NCI-H69 (cell line): Measurements from ENCODE around the gene CDCA5.
A peak's percentile ranks its signal among the peaks of the same experiment; 100 is the strongest.

Experiments
- DNase-seq: peaks from one replicate; lab custom pipeline; 2025; lab: John Stamatoyannopoulos, UW

The CDCA5 gene

GRCh38 chr11:65107078-65107477 is 23.2 kb upstream of the CDCA5 start:
- DNase-seq, result no peak

- no peak for DNase-seq
Observed at GRCh38 chr11:65104628-65105027, 20.8 kb upstream of the CDCA5 start.

GRCh38 chr11:65103476-65103875 is 19.6 kb upstream of the CDCA5 start:
- DNase-seq, result no peak

DNA sequence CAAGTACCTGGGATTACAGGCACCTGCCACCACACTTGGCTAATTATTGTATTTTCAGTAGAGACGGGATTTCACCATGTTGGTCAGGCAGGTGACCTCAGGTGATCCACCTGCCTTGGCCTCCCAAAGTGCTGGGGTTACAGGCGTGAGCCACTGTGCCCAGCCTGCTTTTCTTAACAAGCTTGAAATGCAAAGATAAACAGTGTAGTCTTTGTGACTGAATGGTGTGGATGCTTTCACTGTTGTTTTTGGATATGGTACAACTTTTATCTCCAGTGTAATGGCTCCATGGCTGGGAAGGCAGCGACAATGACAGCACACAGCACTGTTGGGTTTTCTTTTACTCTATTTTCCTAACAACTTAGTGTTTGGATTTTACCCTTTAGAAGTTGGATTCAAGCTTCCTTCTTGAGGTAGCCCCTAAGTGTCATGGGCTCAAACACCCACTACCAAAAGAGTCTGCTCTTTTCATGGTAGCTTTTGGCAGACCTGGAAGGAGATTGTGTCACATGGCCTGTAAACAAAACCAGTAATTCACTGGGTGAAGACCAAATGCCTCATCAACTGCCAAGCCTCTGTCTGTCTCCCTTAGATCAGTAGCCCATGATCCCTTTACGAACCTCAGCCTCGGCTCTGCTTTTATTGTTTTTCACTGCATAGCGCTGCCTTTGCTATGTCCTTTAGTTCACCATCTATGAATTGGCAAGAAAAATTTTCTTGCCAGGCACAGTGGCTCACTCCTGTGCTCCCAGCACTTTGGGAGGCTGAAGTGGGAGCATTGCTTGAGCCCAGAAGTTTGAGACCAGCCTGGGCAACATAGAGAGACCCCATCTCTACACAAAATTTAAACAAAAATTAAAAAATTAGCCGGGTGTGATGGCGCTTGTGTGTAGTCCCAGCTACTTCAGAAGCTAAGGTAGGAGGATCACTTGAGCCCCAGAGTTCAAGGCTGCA is 18.6 kb upstream of the CDCA5 start:
- no peak for DNase-seq

- no peak for DNase-seq
Observed at GRCh38 chr11:65100674-65101350, 17.0 kb upstream of the CDCA5 start.

GRCh38 chr11:65096926-65097325 is 13.1 kb upstream of the CDCA5 start:
- DNase-seq, result no peak

- DNase-seq, result peak; percentile 96
Observed at GRCh38 chr11:65095974-65096806, 12.3 kb upstream of the CDCA5 start, which contains the start of gene VPS51. Gene VPS51, plus strand, starts transcription at chr11:65096214. Its CDS starts 37 bp downstream, at chr11:65096251.

DNA sequence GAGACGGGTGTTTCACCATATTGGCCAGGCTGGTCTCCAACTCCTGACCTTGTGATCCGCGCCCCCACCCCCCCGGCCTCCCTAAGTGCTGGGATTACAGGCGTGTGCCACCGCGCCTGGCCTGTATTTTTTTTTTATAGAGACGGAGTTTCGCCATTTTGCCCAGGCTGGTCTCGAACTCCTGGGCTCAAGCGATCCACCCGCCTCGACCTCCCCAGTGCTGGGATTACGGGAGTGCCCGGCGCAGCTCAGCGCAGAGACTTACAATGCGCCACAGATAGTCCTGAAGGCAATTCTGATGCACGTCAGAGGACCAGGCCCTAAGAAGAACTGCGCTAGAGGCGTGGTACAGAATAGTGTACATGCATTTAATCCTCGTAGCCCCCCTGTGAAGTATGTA is 11.6 kb upstream of the CDCA5 start:
- no peak for DNase-seq

GRCh38 chr11:65090628-65091027 is 6.8 kb upstream of the CDCA5 start:
- no peak for DNase-seq

GRCh38 chr11:65089621-65090020 is 5.8 kb upstream of the CDCA5 start:
- no peak for DNase-seq

GRCh38 chr11:65087827-65088226 is 4.0 kb upstream of the CDCA5 start:
- no peak for DNase-seq

- no peak for DNase-seq
Observed at GRCh38 chr11:65087216-65087615, 3.4 kb upstream of the CDCA5 start.

- no peak for DNase-seq
Observed at GRCh38 chr11:65086809-65087208, 3.0 kb upstream of the CDCA5 start.

DNA sequence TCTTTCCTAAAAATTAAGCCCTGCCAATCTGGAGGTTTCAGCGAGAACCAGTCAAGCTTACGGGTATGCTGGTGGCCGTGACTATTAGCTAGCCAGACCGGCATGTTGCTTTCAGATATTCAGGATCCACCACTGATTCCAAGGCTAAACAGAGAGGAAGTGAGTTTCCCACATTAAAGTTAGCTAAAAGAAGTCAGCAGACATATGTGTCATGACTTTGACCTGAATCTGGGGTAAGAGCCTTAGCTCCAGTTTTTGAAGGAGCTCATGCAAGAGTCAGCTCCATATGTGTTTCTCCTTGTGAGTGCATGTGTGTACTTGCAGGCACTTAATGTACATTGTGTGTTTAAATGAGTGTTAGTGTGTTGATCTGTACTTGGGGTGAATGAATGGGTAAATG is 1.6 kb upstream of the CDCA5 start:
- DNase-seq, result no peak

GRCh38 chr11:65084598-65085375 is 947 bp upstream of the CDCA5 start:
- no peak for DNase-seq

- DNase-seq, result no peak
Observed at GRCh38 chr11:65083134-65083833, 556 bp downstream of the CDCA5 start.

DNA sequence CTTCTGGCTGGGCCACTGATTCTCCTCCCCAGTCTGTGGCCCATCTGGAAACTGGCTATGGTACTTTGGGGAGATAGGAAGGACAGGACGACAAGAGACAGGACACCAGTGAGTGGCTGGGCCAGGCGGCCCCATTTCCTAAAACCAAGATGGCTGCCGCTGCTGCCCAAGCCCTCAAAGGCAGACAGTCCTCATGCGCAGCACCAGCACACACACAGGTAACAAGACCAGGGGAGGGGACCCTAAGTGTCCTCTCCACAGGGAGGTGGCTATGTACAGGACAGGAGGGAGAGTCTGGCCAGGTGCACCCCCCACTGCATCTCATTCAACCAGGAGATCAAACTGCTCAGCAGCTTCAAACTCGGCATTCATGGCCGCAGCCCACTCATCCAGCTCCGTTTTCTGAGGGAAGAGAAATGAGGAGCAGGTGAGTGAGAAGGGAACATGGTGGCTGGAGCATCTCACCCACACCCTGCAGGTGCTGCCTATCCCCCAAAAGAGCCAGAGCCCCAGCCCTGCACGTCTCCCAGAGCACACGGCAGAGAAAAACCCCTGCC is 5.0 kb downstream of the CDCA5 start:
- DNase-seq, result no peak

- peak; percentile 62 for DNase-seq
Observed at GRCh38 chr11:65078151-65078550, 5.7 kb downstream of the CDCA5 start.

GRCh38 chr11:65077451-65077850 is 6.4 kb downstream of the CDCA5 start:
- DNase-seq, result peak; percentile 23

DNA sequence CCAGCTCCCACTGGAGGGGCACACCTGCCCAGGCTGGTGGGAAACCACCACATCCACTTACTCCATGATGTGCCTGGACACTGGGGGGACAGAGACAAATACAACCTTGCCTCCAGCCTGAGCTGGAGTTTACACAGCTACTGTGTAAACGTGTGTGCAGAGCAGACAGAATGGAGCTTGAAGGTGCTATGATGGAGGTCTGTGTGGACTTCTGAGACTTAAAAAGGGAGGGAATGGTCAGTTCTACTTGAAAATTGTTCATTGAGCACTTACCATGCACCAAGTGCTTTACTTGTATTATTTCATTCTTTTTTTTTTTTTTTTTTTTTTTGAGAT is 11.2 kb downstream of the CDCA5 start:
- DNase-seq, result no peak
